Choroid plexus epithelial cell (primary cell): ENCODE results near the gene SIMC1.
A peak's percentile ranks its signal among the peaks of the same experiment; 100 is the strongest.
"Not testable (repeated sequence)": the region's sequence is repeated elsewhere in the genome, so short reads cannot be mapped to it uniquely, and the experiment has no call there.

Source experiments
- DNase-seq: peaks from one replicate; pipeline ENCODE4 v3.0.0-alpha.2; 2010; ENCODE audit warnings: low read depth
- H3K4me3 ChIP-seq: 2 replicates; pipeline ENCODE4 v1.5.1; 2011; ENCODE audit warnings: low read depth, mild to moderate bottlenecking, control low read depth, low read length, moderate library complexity
- CTCF ChIP-seq: conservative IDR thresholded peaks from 2 replicates; pipeline ENCODE4 v1.5.1; 2011; ENCODE audit warnings: low read depth, mild to moderate bottlenecking, control low read depth, inconsistent platforms, low read length, moderate library complexity

SIMC1 gene

GRCh38 chr5:176235155-176235554 lies 3.1 kb upstream of the SIMC1 start:
- TF ChIP-seq CTCF, result peak; percentile 50
- H3K4me3 ChIP-seq, result not testable (repeated sequence)
- peak; percentile 75 for DNase-seq

- DNase-seq, result not testable (repeated sequence)
- H3K4me3 ChIP-seq, result peak overlapping the region; percentile 52
Observed at GRCh38 chr5:176238645-176239283, 540 bp downstream of the SIMC1 start.

- not testable (repeated sequence) for DNase-seq, H3K4me3 ChIP-seq
Observed at GRCh38 chr5:176239304-176239703, 1.1 kb downstream of the SIMC1 start.

GRCh38 chr5:176244318-176244717 lies 6.1 kb downstream of the SIMC1 start:
- not testable (repeated sequence) for DNase-seq, H3K4me3 ChIP-seq

GRCh38 chr5:176245074-176245473 lies 6.8 kb downstream of the SIMC1 start:
- DNase-seq, H3K4me3 ChIP-seq: not testable (repeated sequence)

- DNase-seq, H3K4me3 ChIP-seq: not testable (repeated sequence)
Observed at GRCh38 chr5:176245489-176245888, 7.3 kb downstream of the SIMC1 start.

- H3K4me3 ChIP-seq, DNase-seq: not testable (repeated sequence)
Observed at GRCh38 chr5:176250691-176251090, 12.5 kb downstream of the SIMC1 start.

GRCh38 chr5:176252171-176252570 lies 13.9 kb downstream of the SIMC1 start:
- not testable (repeated sequence) for DNase-seq, H3K4me3 ChIP-seq

GRCh38 chr5:176253370-176254065 lies 15.3 kb downstream of the SIMC1 start:
- not testable (repeated sequence) for H3K4me3 ChIP-seq, DNase-seq

GRCh38 chr5:176254066-176254393 lies 15.8 kb downstream of the SIMC1 start:
- DNase-seq, result peak; percentile 14

GRCh38 chr5:176257871-176258505 lies 19.8 kb downstream of the SIMC1 start:
- DNase-seq, H3K4me3 ChIP-seq: not testable (repeated sequence)

More at GRCh38 chr5:176254066-176254393, 15.8 kb downstream of the SIMC1 start:
- H3K4me3 ChIP-seq, result not testable (repeated sequence)

GRCh38 chr5:176260682-176261081 lies 22.5 kb downstream of the SIMC1 start:
- not testable (repeated sequence) for DNase-seq, H3K4me3 ChIP-seq

GRCh38 chr5:176266448-176266847 lies 28.2 kb downstream of the SIMC1 start:
- H3K4me3 ChIP-seq, DNase-seq: not testable (repeated sequence)

GRCh38 chr5:176289018-176289417 lies 50.8 kb downstream of the SIMC1 start:
- DNase-seq, H3K4me3 ChIP-seq: not testable (repeated sequence)

GRCh38 chr5:176290057-176290840 lies 52.0 kb downstream of the SIMC1 start:
- not testable (repeated sequence) for H3K4me3 ChIP-seq, DNase-seq

- not testable (repeated sequence) for H3K4me3 ChIP-seq, DNase-seq
Observed at GRCh38 chr5:176305356-176305755, 67.1 kb downstream of the SIMC1 start.
